Colonic mucosa (tissue), 4 donors: ENCODE results near the gene RAB40C. TPM values are rescaled to one million over a fixed set of nuclear protein-coding genes. Genes with fewer than 3 reads are reported as not detected.

Experiments
- DNase-seq: peaks from one replicate; pipeline ENCODE4 v3.0.0-alpha.2; 2020
- H3K27ac ChIP-seq: fragments of 200-600 bp; one replicate; pipeline ENCODE4 v1.8.0; 2021
- H3K27me3 ChIP-seq: fragments of 200-600 bp; one replicate; pipeline ENCODE4 v1.8.0; 2021
- H3K36me3 ChIP-seq: fragments of 200-600 bp; one replicate; pipeline ENCODE4 v1.8.0; 2021
- H3K4me1 ChIP-seq: fragments of 200-600 bp; one replicate; pipeline ENCODE4 v1.8.0; 2021; ENCODE audit warnings: mild to moderate bottlenecking
- H3K4me3 ChIP-seq: fragments of 200-600 bp; one replicate; pipeline ENCODE4 v1.8.0; 2021
- H3K9ac ChIP-seq, 2 donors: one replicate each; pipeline ENCODE4 v1.7.0; 2013; ENCODE audit warnings: control low read depth in 2 of 2, low read depth in 2 of 2, low read length in 2 of 2
- H3K9me3 ChIP-seq: fragments of 200-600 bp; one replicate; pipeline ENCODE4 v1.8.0; 2021
- CTCF ChIP-seq: fragments of 200-600 bp; IDR thresholded peaks from one replicate; pipeline ENCODE4 v1.8.0; 2022; ENCODE audit warnings: antibody characterized with exemption, mild to moderate bottlenecking
- intact Hi-C: fragments of 100-400 bp; cut with DNase I; formaldehyde crosslinking; loops from one replicate; pipeline ENCODE4 v1.14.1; 2022
- total RNA-seq, 2 donors: library from RNA; stranded (reverse); fragmentation: NEBNext Ultra II Directional in 1 of 2; extraction: Animal tissue kit (Norgen Biotek cat#: 25700) in 1 of 2; gene quantifications; one replicate each; pipeline ENCODE4 v1.2.1, GENCODE V29; 2021
- donor health status: healthy.
- donor health status: DM: no; HTN: no; CAD: no.
- donor health status: DM: no; HTN: no; CAD: no.

The RAB40C gene
- total RNA-seq, 2 donors from 2014 or later = 34.9 to 38.5 TPM

- H3K4me1 ChIP-seq = peaks cover 20% of the 10 kb centered on the region
- H3K27ac ChIP-seq = peak overlapping the region; percentile 97
- no peak for TF ChIP-seq CTCF
- H3K4me3 ChIP-seq = peak overlapping the region; percentile 81
- peak overlapping the region; percentile 84 to 88 for H3K9ac ChIP-seq
- peak; percentile 99 for DNase-seq
- H3K9me3 ChIP-seq = no peaks in the 10 kb centered on the region
- H3K27me3 ChIP-seq = no peaks in the 10 kb centered on the region
- intact Hi-C loops = no loop called here
- H3K36me3 ChIP-seq = no peaks in the 10 kb centered on the region
Observed at GRCh38 chr16:588889-589657, 793 bp upstream of the RAB40C start.

- no peak for DNase-seq
- peak overlapping the region; percentile 79 for H3K27ac ChIP-seq
- no peak for TF ChIP-seq CTCF
- H3K4me3 ChIP-seq = peak overlapping the region; percentile 84
- peak overlapping the region; percentile 86 to 96 for H3K9ac ChIP-seq
- no peaks in the 10 kb centered on the region for H3K27me3 ChIP-seq
- peaks cover 25% of the 10 kb centered on the region for H3K4me1 ChIP-seq
- H3K9me3 ChIP-seq = no peaks in the 10 kb centered on the region
- intact Hi-C loops = no loop called here
- no peaks in the 10 kb centered on the region for H3K36me3 ChIP-seq
Observed at GRCh38 chr16:590188-590814, 435 bp downstream of the RAB40C start.

- H3K27me3 ChIP-seq = no peaks in the 10 kb centered on the region
- TF ChIP-seq CTCF = no peak
- no peak overlapping the region for H3K27ac ChIP-seq
- peaks cover 25% of the 10 kb centered on the region for H3K4me1 ChIP-seq
- H3K4me3 ChIP-seq = peak overlapping the region; percentile 84
- H3K9ac ChIP-seq = peak overlapping the region; percentile 86 to 96
- intact Hi-C loops = no loop called here
- no peak for DNase-seq
- no peaks in the 10 kb centered on the region for H3K36me3 ChIP-seq
- H3K9me3 ChIP-seq = no peaks in the 10 kb centered on the region
Observed at GRCh38 chr16:590815-591200, 942 bp downstream of the RAB40C start.

- TF ChIP-seq CTCF = no peak
- H3K27ac ChIP-seq = no peak overlapping the region
- no peaks in the 10 kb centered on the region for H3K27me3 ChIP-seq
- no peaks in the 10 kb centered on the region for H3K36me3 ChIP-seq
- H3K9ac ChIP-seq = peak overlapping the region; percentile 86 to 96
- peak overlapping the region; percentile 84 for H3K4me3 ChIP-seq
- H3K9me3 ChIP-seq = no peaks in the 10 kb centered on the region
- intact Hi-C loops = no loop called here
- no peak for DNase-seq
- H3K4me1 ChIP-seq = peaks cover 25% of the 10 kb centered on the region
Observed at GRCh38 chr16:591231-591630, 1.4 kb downstream of the RAB40C start.

- Histone ChIP-seq H3K36me3 (no peaks in the 10 kb centered on the region), H3K9me3 (no peaks in the 10 kb centered on the region), H3K27me3 (no peaks in the 10 kb centered on the region), H3K9ac (peak overlapping the region; percentile 46 to 69), H3K4me3 (no peak overlapping the region), H3K27ac (peak overlapping the region; percentile 96), H3K4me1 (peaks cover 25% of the 10 kb centered on the region)
- no peak for TF ChIP-seq CTCF
- no peak for DNase-seq
- intact Hi-C loops = no loop called here
Observed at GRCh38 chr16:591892-592517, 2.1 kb downstream of the RAB40C start.
